ENCODE results near the gene ATOX1.

GRCh38 chr5:151798674-151799073 lies 40.2 kb upstream of the ATOX1 start:
- no peak for TF ChIP-seq POLR2A (IDR thresholded peaks at IDR 0.05; ENCODE audit: low read depth, low read length)
- no peak for TF ChIP-seq CTCF (IDR thresholded peaks at IDR 0.05 in 2 of 3, conservative IDR thresholded peaks at IDR 0.05 in 1 of 3; ENCODE audit: control insufficient read depth in 2 of 3, extremely low read depth in 1 of 3, insufficient read depth in 1 of 3, low read depth in 3 of 3, low read length in 3 of 3)
- no peak for TF ChIP-seq SMC3 (IDR thresholded peaks at IDR 0.05; ENCODE audit: borderline replicate concordance, low read length)
- TF ChIP-seq POLR2AphosphoS5 (IDR thresholded peaks at IDR 0.05; ENCODE audit: low read length), result no peak
- no peak for TF ChIP-seq TAF1 (IDR thresholded peaks at IDR 0.05; ENCODE audit: borderline replicate concordance, low read depth, low read length)
- TF ChIP-seq CEBPZ (IDR thresholded peaks at IDR 0.05; ENCODE audit: low read depth, low read length), result no peak
- no peak for TF ChIP-seq JUND (IDR thresholded peaks at IDR 0.05; ENCODE audit: low read depth, low read length)
- TF ChIP-seq HDAC6 (IDR thresholded peaks at IDR 0.05; ENCODE audit: unreplicated experiment), result no peak
- no peak for TF ChIP-seq REST (IDR thresholded peaks at IDR 0.05; ENCODE audit: low read depth, low read length)
- TF ChIP-seq EZH2 (IDR thresholded peaks at IDR 0.05; ENCODE audit: borderline replicate concordance, control insufficient read depth, low read depth, low read length), result no peak
- no peak for TF ChIP-seq CREB1 (IDR thresholded peaks at IDR 0.05; ENCODE audit: low read depth)
- no peak for TF ChIP-seq RAD21 (IDR thresholded peaks at IDR 0.05; ENCODE audit: insufficient read depth, low read depth, low read length)
- TF ChIP-seq BMI1 (IDR thresholded peaks at IDR 0.05; ENCODE audit: borderline replicate concordance), result no peak
